ENCODE results near the gene NKAPL.
"Not testable (repeated sequence)": the region's sequence is repeated elsewhere in the genome, so short reads cannot be mapped to it uniquely, and the experiment has no call there.

- not testable (repeated sequence) for TF ChIP-seq EZH2 (IDR thresholded peaks at IDR 0.05); POLR2AphosphoS5 (IDR thresholded peaks at IDR 0.05; ENCODE audit: borderline replicate concordance, low read depth, low read length)
These were observed 47.3 kb downstream of the NKAPL start for GRCh38 chr6:28306363-28306762.

Data from SK-N-MC (cell line).